OCI-LY7 (cell line): Measurements from ENCODE around the gene PTRH1. TPM values are rescaled to one million over a fixed set of nuclear protein-coding genes. Genes with fewer than 3 reads are reported as not detected.

Source experiments
- BruUV-seq: library from RNA; stranded (reverse); fragments of 400-500 nt; replicated peaks from 2 replicates; lab custom pipeline; 2021; lab: Mats Ljungman, UMichigan
- CTCF ChIA-PET: fragments of 300-600 bp; sonication (Branson Sonifier 250); formaldehyde crosslinking; loops from one replicate; lab custom pipeline; 2022; ENCODE audit warnings: antibody characterized with exemption; ENCODE audit not compliant: unreplicated experiment; lab: Charles Lee
- POLR2A ChIA-PET: fragments of 300-600 bp; sonication (Branson Sonifier 250); formaldehyde crosslinking; loops from one replicate; lab custom pipeline; 2022; ENCODE audit warnings: antibody characterized with exemption; lab: Charles Lee
- DNase-seq: peaks from one replicate; pipeline ENCODE4 v3.0.0-alpha.2; 2015; ENCODE audit warnings: low spot score
- H2AFZ ChIP-seq: fragments of 200-600 bp; sonication (generic), shearing (Covaris generic); 2 replicates; pipeline ENCODE4 v1.6.1; 2014; ENCODE audit warnings: mild to moderate bottlenecking, antibody characterized with exemption, low read length, moderate library complexity
- H3K27ac ChIP-seq: fragments of 200-600 bp; sonication (generic); 2 replicates; pipeline ENCODE4 v1.5.1; 2014; ENCODE audit warnings: mixed run types, low read depth, mild to moderate bottlenecking, moderate library complexity, low read length, inconsistent platforms; ENCODE audit not compliant: poor library complexity, severe bottlenecking
- H3K36me3 ChIP-seq: fragments of 200-600 bp; sonication (generic); 2 replicates; pipeline ENCODE4 v1.6.1; 2014; ENCODE audit warnings: mild to moderate bottlenecking, antibody characterized with exemption, low read length, moderate library complexity, mixed read lengths; ENCODE audit not compliant: insufficient read depth
- H3K4me1 ChIP-seq: fragments of 200-600 bp; sonication (generic); 2 replicates; pipeline ENCODE4 v1.5.1; 2014; ENCODE audit warnings: mild to moderate bottlenecking, low read length; ENCODE audit not compliant: insufficient read depth, poor library complexity, severe bottlenecking
- H3K4me2 ChIP-seq: fragments of 200-600 bp; sonication (generic); 2 replicates; pipeline ENCODE4 v1.6.1; 2014; ENCODE audit warnings: mild to moderate bottlenecking, low read length
- H3K4me3 ChIP-seq: fragments of 200-600 bp; sonication (generic); 2 replicates; pipeline ENCODE4 v1.5.1; 2014; ENCODE audit warnings: mild to moderate bottlenecking, low read depth, low read length; ENCODE audit not compliant: poor library complexity, severe bottlenecking
- H3K79me2 ChIP-seq: fragments of 200-600 bp; sonication (generic); 2 replicates; pipeline ENCODE4 v1.6.1; 2016; ENCODE audit warnings: low read depth, mild to moderate bottlenecking, low read length, moderate library complexity, mixed read lengths; ENCODE audit not compliant: insufficient read depth
- H3K9me2 ChIP-seq: fragments of 200-600 bp; sonication (generic); 2 replicates; pipeline ENCODE4 v1.6.1; 2016; ENCODE audit warnings: mild to moderate bottlenecking, low read length, mixed read lengths; ENCODE audit not compliant: insufficient read depth
- H3K9me3 ChIP-seq: fragments of 200-600 bp; sonication (generic); 2 replicates; pipeline ENCODE4 v1.6.1; 2014; ENCODE audit warnings: mild to moderate bottlenecking, mixed run types, low read length, mixed read lengths
- H4K20me1 ChIP-seq: fragments of 200-600 bp; sonication (generic); 2 replicates; pipeline ENCODE4 v1.6.1; 2014; ENCODE audit warnings: mild to moderate bottlenecking, antibody characterized with exemption, low read length, moderate library complexity, mixed read lengths; ENCODE audit not compliant: insufficient read depth
- CTCF ChIP-seq: fragments of 200-600 bp; sonication (generic); conservative IDR thresholded peaks from 2 replicates; pipeline ENCODE4 v1.5.1; 2014; ENCODE audit warnings: mild to moderate bottlenecking, antibody characterized with exemption, low read length, moderate library complexity, mixed read lengths
- EZH2phosphoT487 ChIP-seq: fragments of 200-600 bp; sonication (generic); IDR thresholded peaks from 2 replicates; pipeline ENCODE4 v1.6.1; 2018; ENCODE audit warnings: low read depth, borderline replicate concordance, mild to moderate bottlenecking, mixed run types, antibody characterized with exemption, low read length, moderate library complexity, mixed read lengths
- intact Hi-C: fragments of 100-400 bp; cut with micrococcal nuclease; formaldehyde crosslinking; loops from one replicate; pipeline ENCODE4 v1.10.0; 2022; ENCODE audit not compliant: unreplicated experiment
- total RNA-seq, 2 experiments: library from RNA; depleted of rRNA in 1 of 2; stranded (reverse); fragments of >200 nt in 1 of 2; shearing (Covaris generic) in 1 of 2; gene quantifications; 2 replicates each; pipeline ENCODE4 v1.2.3, GENCODE V29; 2014 to 2022

Gene PTRH1
- total RNA-seq, 2 experiments from 2014 or later: 8.9 to 11.1 TPM

GRCh38 chr9:127664324-127664677, 51.2 kb downstream of the PTRH1 start:
- H3K27ac ChIP-seq: no peak overlapping the region
- no peaks in the 10 kb centered on the region for H3K9me2 ChIP-seq
- no peak overlapping the region for H3K4me3 ChIP-seq
- no peaks in the 10 kb centered on the region for H3K36me3 ChIP-seq
- no TSS peak for BruUV-seq
- no peak overlapping the region for H3K4me2 ChIP-seq
- no peak for DNase-seq
- no peaks in the 10 kb centered on the region for H3K4me1 ChIP-seq
- intact Hi-C loops: no loop called here
- H2AFZ ChIP-seq: no peak overlapping the region
- CTCF ChIA-PET: no interaction called here
- POLR2A ChIA-PET: no interaction called here
- no peaks in the 10 kb centered on the region for H3K79me2 ChIP-seq
- H3K9me3 ChIP-seq: no peaks in the 10 kb centered on the region
- H4K20me1 ChIP-seq: no peaks in the 10 kb centered on the region
- TF ChIP-seq CTCF (no peak), EZH2phosphoT487 (no peak)

Other genes with a start within 250 kb of the PTRH1 start
- 3.7 and 4.1 TPM in 2 replicates for gene STXBP1, start 103.4 kb downstream of the PTRH1 start, total RNA-seq (2014; rRNA removed; shearing (Covaris generic))
- 20.4 and 22.1 TPM in 2 replicates for gene STXBP1, start 103.4 kb downstream of the PTRH1 start, total RNA-seq (2022)
- 0.22 TPM in 1 of 2 replicates, not detected in the other for gene CFAP157, start 8.7 kb downstream of the PTRH1 start, total RNA-seq (2014; rRNA removed; shearing (Covaris generic))
- 0.13 TPM in 1 of 2 replicates, not detected in the other for gene CFAP157, start 8.7 kb downstream of the PTRH1 start, total RNA-seq (2022)
- gene TTC16, start 416 bp upstream of the PTRH1 start, total RNA-seq (2014; rRNA removed; shearing (Covaris generic)): not detected in 2 replicates
- not detected in 2 replicates for gene TTC16, start 416 bp upstream of the PTRH1 start, total RNA-seq (2022)
- 8.9 and 13.9 TPM in 2 replicates for gene TOR2A, start 19.6 kb upstream of the PTRH1 start, total RNA-seq (2014; rRNA removed; shearing (Covaris generic))
- gene TOR2A, start 19.6 kb upstream of the PTRH1 start, total RNA-seq (2022): 17.9 and 21.6 TPM in 2 replicates
- gene SH2D3C, start 63.0 kb upstream of the PTRH1 start, total RNA-seq (2014; rRNA removed; shearing (Covaris generic)): 38.5 and 40.0 TPM in 2 replicates
- gene SH2D3C, start 63.0 kb upstream of the PTRH1 start, total RNA-seq (2022): 39.1 and 45.7 TPM in 2 replicates
- gene CDK9, start 70.4 kb upstream of the PTRH1 start, total RNA-seq (2014; rRNA removed; shearing (Covaris generic)): 69.8 and 80.0 TPM in 2 replicates
- gene CDK9, start 70.4 kb upstream of the PTRH1 start, total RNA-seq (2022): 123 and 136 TPM in 2 replicates
- gene FPGS, start 87.2 kb upstream of the PTRH1 start, total RNA-seq (2014; rRNA removed; shearing (Covaris generic)): 136 and 147 TPM in 2 replicates
- 132 and 165 TPM in 2 replicates for gene FPGS, start 87.2 kb upstream of the PTRH1 start, total RNA-seq (2022)
- not detected in 2 replicates for gene ENG, start 139.0 kb upstream of the PTRH1 start, total RNA-seq (2014; rRNA removed; shearing (Covaris generic))
- not detected in 2 replicates for gene ENG, start 139.0 kb upstream of the PTRH1 start, total RNA-seq (2022)
- 10.7 and 19.5 TPM in 2 replicates for gene AK1, start 162.0 kb upstream of the PTRH1 start, total RNA-seq (2014; rRNA removed; shearing (Covaris generic))
- gene AK1, start 162.0 kb upstream of the PTRH1 start, total RNA-seq (2022): 21.6 and 22.6 TPM in 2 replicates
- gene ST6GALNAC6, start 183.9 kb upstream of the PTRH1 start, total RNA-seq (2014; rRNA removed; shearing (Covaris generic)): 38.8 and 43.7 TPM in 2 replicates
- gene ST6GALNAC6, start 183.9 kb upstream of the PTRH1 start, total RNA-seq (2022): 51.3 and 52.7 TPM in 2 replicates
- 112 and 180 TPM in 2 replicates for gene ST6GALNAC4, start 201.4 kb upstream of the PTRH1 start, total RNA-seq (2014; rRNA removed; shearing (Covaris generic))
- 118 and 125 TPM in 2 replicates for gene ST6GALNAC4, start 201.4 kb upstream of the PTRH1 start, total RNA-seq (2022)
- gene PIP5KL1, start 215.1 kb upstream of the PTRH1 start, total RNA-seq (2014; rRNA removed; shearing (Covaris generic)): 0.59 and 0.95 TPM in 2 replicates
- 4.4 and 4.6 TPM in 2 replicates for gene PIP5KL1, start 215.1 kb upstream of the PTRH1 start, total RNA-seq (2022)
- 31.6 and 49.7 TPM in 2 replicates for gene DPM2, start 222.2 kb upstream of the PTRH1 start, total RNA-seq (2014; rRNA removed; shearing (Covaris generic))
- gene DPM2, start 222.2 kb upstream of the PTRH1 start, total RNA-seq (2022): 47.7 and 50.7 TPM in 2 replicates